Endothelial cell of umbilical vein (primary cell): ENCODE data around the gene SSTR5. TPM values are rescaled to one million over a fixed set of nuclear protein-coding genes. Genes with fewer than 3 reads are reported as not detected.

Source experiments
- BruUV-seq: library from RNA; stranded (reverse); fragments of 400-500 nt; replicated peaks from 2 replicates; lab custom pipeline; 2021; lab: Mats Ljungman, UMichigan
- CTCF ChIA-PET: fragments of 300-600, 350-600 bp; sonication (Branson Sonifier 250); formaldehyde crosslinking; loops from one replicate; lab custom pipeline; 2021; ENCODE audit warnings: antibody characterized with exemption, inconsistent platforms; lab: Charles Lee
- POLR2A ChIA-PET: fragments of 300-600, 350-600 bp; sonication (Branson Sonifier 250); formaldehyde crosslinking; loops from one replicate; lab custom pipeline; 2021; ENCODE audit warnings: antibody characterized with exemption, inconsistent platforms; lab: Charles Lee
- DNase-seq: peaks from one replicate; pipeline ENCODE4 v3.0.0-alpha.2; 2011; ENCODE audit warnings: low read depth, low spot score
- FAIRE-seq: peaks from 2 replicates; lab custom pipeline; 2011; peaks lifted over from hg19 to GRCh38; lab: Jason Lieb, UNC
- H2AFZ ChIP-seq: 2 replicates; pipeline ENCODE4 v1.6.0; 2012; ENCODE audit warnings: low read depth, low read length, control low read depth, inconsistent platforms
- H3K27ac ChIP-seq: 2 replicates; pipeline ENCODE4 v1.5.1; 2011; ENCODE audit warnings: low read depth, mild to moderate bottlenecking, control low read depth, low read length, moderate library complexity; ENCODE audit not compliant: insufficient read depth
- H3K27me3 ChIP-seq, 2 experiments: 2 replicates each; pipeline versions ENCODE4 v1.6.0 to v1.6.1; 2011; ENCODE audit warnings: low read length in 2 of 2, mixed read lengths in 1 of 2; ENCODE audit not compliant: control insufficient read depth in 2 of 2, insufficient read depth in 2 of 2
- H3K36me3 ChIP-seq, 2 experiments: 2 replicates in 1 of 2; 3 replicates in 1 of 2; pipeline ENCODE4 v1.5.1; 2011; ENCODE audit warnings: low read length in 2 of 2, mild to moderate bottlenecking in 1 of 2, moderate library complexity in 1 of 2; ENCODE audit not compliant: control insufficient read depth in 2 of 2, insufficient read depth in 2 of 2; ENCODE audit errors: extremely low read depth in 1 of 2
- H3K4me1 ChIP-seq: 3 replicates; pipeline ENCODE4 v1.5.1; 2011; ENCODE audit warnings: mild to moderate bottlenecking, low read length; ENCODE audit not compliant: control insufficient read depth, insufficient read depth; ENCODE audit errors: extremely low read depth
- H3K4me2 ChIP-seq: 2 replicates; pipeline ENCODE4 v1.6.1; 2011; ENCODE audit warnings: low read length, control low read depth, mixed read lengths; ENCODE audit not compliant: insufficient read depth
- H3K4me3 ChIP-seq, 3 experiments: fragments of 200-600 bp in 1 of 3; sonication (generic), shearing (Covaris generic) in 1 of 3; replicated peaks in 1 of 3; 2 replicates each; pipeline ENCODE4 v1.5.1; 2011 to 2016; ENCODE audit warnings: control low read depth in 3 of 3, low read length in 3 of 3, mild to moderate bottlenecking in 2 of 3, inconsistent platforms in 1 of 3, low read depth in 1 of 3, moderate library complexity in 1 of 3; ENCODE audit not compliant: insufficient read depth in 1 of 3
- H3K79me2 ChIP-seq: 2 replicates; pipeline ENCODE4 v1.6.0; 2012; ENCODE audit warnings: low read length, inconsistent platforms; ENCODE audit not compliant: control insufficient read depth, insufficient read depth
- H3K9ac ChIP-seq: replicated peaks from 2 replicates; pipeline ENCODE3; 2011; ENCODE audit warnings: low read length, control low read depth; ENCODE audit not compliant: insufficient read depth; ENCODE audit errors: extremely low read depth
- H3K9me1 ChIP-seq: replicated peaks from 3 replicates; pipeline ENCODE4 v1.6.0; 2011; ENCODE audit warnings: mild to moderate bottlenecking, low read length; ENCODE audit not compliant: control insufficient read depth, insufficient read depth; ENCODE audit errors: extremely low read depth
- H3K9me3 ChIP-seq: replicated peaks from 2 replicates; pipeline ENCODE4 v1.5.1; 2012; ENCODE audit warnings: low read length, inconsistent platforms; ENCODE audit not compliant: control insufficient read depth, insufficient read depth
- H4K20me1 ChIP-seq: replicated peaks from 2 replicates; pipeline ENCODE3; 2011; ENCODE audit warnings: mild to moderate bottlenecking, low read length; ENCODE audit not compliant: control insufficient read depth, insufficient read depth; ENCODE audit errors: extremely low read depth
- EZH2 ChIP-seq: IDR thresholded peaks from 2 replicates; pipeline ENCODE4 v1.6.1; 2012; ENCODE audit warnings: borderline replicate concordance, low read depth, mild to moderate bottlenecking, moderate library complexity, low read length, inconsistent platforms; ENCODE audit not compliant: severe bottlenecking
- JUN ChIP-seq: IDR thresholded peaks from 2 replicates; pipeline ENCODE4 v1.6.1; 2011; ENCODE audit warnings: borderline replicate concordance, low read depth; ENCODE audit not compliant: insufficient read length, insufficient read depth
- POLR2A ChIP-seq: IDR thresholded peaks from 2 replicates; pipeline ENCODE4 v1.6.1; 2012; ENCODE audit warnings: low read depth, mild to moderate bottlenecking, control low read depth, low read length
- dilution Hi-C: fragments of 300-500 bp; cut with MboI; formaldehyde crosslinking; loops from one replicate; pipeline ENCODE4 v1.15.0; 2019; ENCODE audit warnings: low sequenced_read_pairs; ENCODE audit not compliant: extremely low pct_ligation_motif_present
- intact Hi-C: fragments of 100-400 bp; cut with micrococcal nuclease; formaldehyde crosslinking; loops from one replicate; pipeline ENCODE4 v1.10.0; 2022
- polyA plus RNA-seq, 4 experiments: library from polyadenylated mRNA; depleted of rRNA in 3 of 4; stranded (reverse) in 3 of 4; unstranded in 1 of 4; fragments of >200 nt; gene quantifications; 2 replicates each; pipeline versions ENCODE4 v1.2.1 to v1.2.3, GENCODE V29; 2011 to 2012; ENCODE audit warnings: missing spikeins in 1 of 4
- total RNA-seq: library from RNA; stranded (reverse); gene quantifications from 2 replicates; pipeline ENCODE4 v1.2.3, GENCODE V29; 2021
- TF ChIP-seq, protein P1 (sequence below), 2 donors: IDR thresholded peaks; 1 replicate in 1 of 2; 2 replicates in 1 of 2; pipeline ENCODE4 v1.5.1; 2011; ENCODE audit warnings: low read length in 2 of 2, mild to moderate bottlenecking in 2 of 2, moderate library complexity in 2 of 2, control low read depth in 1 of 2, inconsistent platforms in 1 of 2, low read depth in 1 of 2; ENCODE audit not compliant: insufficient read depth in 1 of 2; ENCODE audit errors: extremely low read depth in 1 of 2
- TF ChIP-seq, protein P2 (sequence below): IDR thresholded peaks from 2 replicates; pipeline ENCODE4 v1.6.1; 2011; ENCODE audit not compliant: insufficient read depth, insufficient read length

SSTR5 gene
- total and polyA plus RNA-seq, 2 donors (not counting 3 experiments of a cell fraction or from before 2014, with no cell fraction given), result 0.24 to 0.52 TPM

DNA sequence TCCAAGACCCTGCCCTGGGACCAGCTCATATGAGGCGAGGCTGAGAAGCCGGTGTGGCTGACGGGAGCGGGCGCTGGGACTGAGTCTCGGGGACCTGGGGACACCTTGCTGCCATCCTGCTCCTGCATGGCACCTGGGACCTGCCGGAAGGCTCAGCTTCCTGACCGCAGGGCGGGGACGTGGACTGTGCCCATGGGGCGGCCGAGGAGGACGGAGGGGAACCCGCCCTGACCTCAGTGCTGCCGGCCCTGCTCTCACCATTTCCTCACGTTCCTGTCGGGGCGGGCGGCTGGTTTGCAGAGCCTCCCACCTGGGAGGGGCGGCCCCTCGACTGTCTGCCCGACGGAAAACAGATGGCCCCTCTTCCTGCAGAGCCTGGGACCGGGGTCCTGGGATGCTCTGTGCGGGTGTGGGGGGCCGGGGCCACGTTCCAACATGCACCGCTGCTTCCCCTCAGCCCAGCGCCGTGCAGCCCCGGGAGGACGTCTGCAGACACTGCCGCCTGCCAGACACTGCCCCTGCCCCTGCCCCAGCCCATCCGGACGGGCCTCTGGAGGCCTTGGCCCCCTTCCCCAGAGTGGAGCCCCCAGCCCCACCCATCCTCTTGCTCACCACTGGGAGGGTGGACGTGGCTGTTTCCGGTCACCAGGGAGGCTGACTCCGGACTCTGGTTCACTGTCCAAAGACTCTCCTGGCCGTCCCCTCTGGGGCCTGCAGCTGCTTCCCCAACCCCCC is 43.9 kb upstream of the SSTR5 start:
- H3K9me3 ChIP-seq, result no peaks in the 10 kb centered on the region
- no peak overlapping the region for H3K9ac ChIP-seq
- H3K4me3 ChIP-seq, result no peak overlapping the region
- dilution Hi-C loops (no loop called here), intact Hi-C loops (no loop called here)
- ChIA-PET CTCF (no interaction called here), POLR2A (no interaction called here)
- DNase-seq, result no peak
- TF ChIP-seq JUN (no peak), EZH2 (no peak)
- TF ChIP-seq, protein P1, sequence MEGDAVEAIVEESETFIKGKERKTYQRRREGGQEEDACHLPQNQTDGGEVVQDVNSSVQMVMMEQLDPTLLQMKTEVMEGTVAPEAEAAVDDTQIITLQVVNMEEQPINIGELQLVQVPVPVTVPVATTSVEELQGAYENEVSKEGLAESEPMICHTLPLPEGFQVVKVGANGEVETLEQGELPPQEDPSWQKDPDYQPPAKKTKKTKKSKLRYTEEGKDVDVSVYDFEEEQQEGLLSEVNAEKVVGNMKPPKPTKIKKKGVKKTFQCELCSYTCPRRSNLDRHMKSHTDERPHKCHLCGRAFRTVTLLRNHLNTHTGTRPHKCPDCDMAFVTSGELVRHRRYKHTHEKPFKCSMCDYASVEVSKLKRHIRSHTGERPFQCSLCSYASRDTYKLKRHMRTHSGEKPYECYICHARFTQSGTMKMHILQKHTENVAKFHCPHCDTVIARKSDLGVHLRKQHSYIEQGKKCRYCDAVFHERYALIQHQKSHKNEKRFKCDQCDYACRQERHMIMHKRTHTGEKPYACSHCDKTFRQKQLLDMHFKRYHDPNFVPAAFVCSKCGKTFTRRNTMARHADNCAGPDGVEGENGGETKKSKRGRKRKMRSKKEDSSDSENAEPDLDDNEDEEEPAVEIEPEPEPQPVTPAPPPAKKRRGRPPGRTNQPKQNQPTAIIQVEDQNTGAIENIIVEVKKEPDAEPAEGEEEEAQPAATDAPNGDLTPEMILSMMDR (IDR thresholded peaks at IDR 0.05; ENCODE audit: extremely low read depth in 1 of 2, insufficient read depth in 1 of 2, low read depth in 1 of 2, low read length in 2 of 2), result no peak
- H3K27me3 ChIP-seq, result peaks cover 0 to 4% of the 10 kb centered on the region in 2 experiments
- H3K9me1 ChIP-seq, result no peaks in the 10 kb centered on the region
- no peaks in the 10 kb centered on the region for H3K36me3 ChIP-seq
- no peaks in the 10 kb centered on the region for H3K79me2 ChIP-seq
- BruUV-seq, result no TSS peak
- FAIRE-seq, result no peak
- H3K27ac ChIP-seq, result no peak overlapping the region
- H4K20me1 ChIP-seq, result no peaks in the 10 kb centered on the region
- no peak overlapping the region for H2AFZ ChIP-seq
- no peaks in the 10 kb centered on the region for H3K4me1 ChIP-seq
- H3K4me2 ChIP-seq, result no peak overlapping the region

DNA sequence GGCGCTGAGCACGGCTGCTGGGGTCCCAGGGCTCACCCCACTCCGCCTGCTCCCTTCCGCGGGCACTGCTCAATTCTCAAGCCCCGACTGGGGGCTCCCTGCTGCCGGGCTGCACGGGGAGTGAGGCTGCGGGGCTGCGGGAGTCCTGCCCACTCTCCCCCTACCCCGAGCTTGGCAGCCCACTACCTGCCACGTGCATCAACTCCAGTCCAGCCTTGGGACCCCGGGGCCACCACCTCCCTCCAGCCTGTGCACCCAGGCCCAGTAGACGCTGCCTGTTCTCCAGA is 43.3 kb upstream of the SSTR5 start:
- intact Hi-C loops, result no loop called here
- dilution Hi-C loops, result no loop called here

More for the DNA sequence above, 43.3 kb upstream of the SSTR5 start:
- Histone ChIP-seq H3K27ac (no peak overlapping the region), H3K27me3 (peaks cover 0 to 4% of the 10 kb centered on the region in 2 experiments), H3K36me3 (no peaks in the 10 kb centered on the region), H3K9me1 (no peaks in the 10 kb centered on the region), H3K79me2 (no peaks in the 10 kb centered on the region), H3K9me3 (no peaks in the 10 kb centered on the region), H3K4me3 (no peak overlapping the region), H3K4me1 (no peaks in the 10 kb centered on the region), H3K9ac (no peak overlapping the region), H4K20me1 (no peaks in the 10 kb centered on the region), H3K4me2 (no peak overlapping the region), H2AFZ (no peak overlapping the region)
- ChIA-PET POLR2A (no interaction called here), CTCF (no interaction called here)
- BruUV-seq, result no TSS peak
- FAIRE-seq (no peak), DNase-seq (no peak)
- TF ChIP-seq, protein P2, sequence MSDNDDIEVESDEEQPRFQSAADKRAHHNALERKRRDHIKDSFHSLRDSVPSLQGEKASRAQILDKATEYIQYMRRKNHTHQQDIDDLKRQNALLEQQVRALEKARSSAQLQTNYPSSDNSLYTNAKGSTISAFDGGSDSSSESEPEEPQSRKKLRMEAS, result no peak
- TF ChIP-seq, protein P1 (IDR thresholded peaks at IDR 0.05; ENCODE audit: extremely low read depth in 1 of 2, insufficient read depth in 1 of 2, low read depth in 1 of 2, low read length in 2 of 2), result no peak
- TF ChIP-seq POLR2A (no peak), JUN (no peak)
